NCI-H2081 treated with DMSO at 0.1 percent for 48 hours (cell line): ENCODE results near the gene BPIFB2.
"Not testable (repeated sequence)": the region's sequence is repeated elsewhere in the genome, so short reads cannot be mapped to it uniquely, and the experiment has no call there.

Experiments
- DNase-seq: peaks from one replicate; lab custom pipeline; 2025; lab: John Stamatoyannopoulos, UW

Gene BPIFB2

GRCh38 chr20:33007376-33008335 lies at the start of gene BPIFB2:
TSS of gene BPIFB2 (plus strand) at chr20:33007704. CDS start at chr20:33008575, 871 bp downstream.
- no peak for DNase-seq

- no peak for DNase-seq
Observed at GRCh38 chr20:32958574-32958973, 48.9 kb upstream of the BPIFB2 start.

GRCh38 chr20:32959351-32960221 lies 47.9 kb upstream of the BPIFB2 start:
- DNase-seq: no peak

- no peak for DNase-seq
Observed at GRCh38 chr20:32960222-32960518, 47.3 kb upstream of the BPIFB2 start.

GRCh38 chr20:32960849-32961731 lies 46.4 kb upstream of the BPIFB2 start:
- no peak for DNase-seq

GRCh38 chr20:32962053-32962452 lies 45.5 kb upstream of the BPIFB2 start:
- DNase-seq: no peak

GRCh38 chr20:32962646-32963045 lies 44.9 kb upstream of the BPIFB2 start:
- not testable (repeated sequence) for DNase-seq

- DNase-seq: no peak
Observed at GRCh38 chr20:32963176-32963575, 44.3 kb upstream of the BPIFB2 start.

- no peak for DNase-seq
Observed at GRCh38 chr20:32964575-32964974, 42.9 kb upstream of the BPIFB2 start.

GRCh38 chr20:32965115-32965514 lies 42.4 kb upstream of the BPIFB2 start:
- DNase-seq: no peak

GRCh38 chr20:32965581-32966373 lies 41.7 kb upstream of the BPIFB2 start:
- DNase-seq: no peak

- DNase-seq: no peak
Observed at GRCh38 chr20:32966382-32966781, 41.1 kb upstream of the BPIFB2 start.

GRCh38 chr20:32966881-32967781 lies 40.4 kb upstream of the BPIFB2 start:
- DNase-seq: no peak

- no peak for DNase-seq
Observed at GRCh38 chr20:32967961-32968457, 39.5 kb upstream of the BPIFB2 start.

GRCh38 chr20:32968478-32969241 lies 38.8 kb upstream of the BPIFB2 start:
- no peak for DNase-seq

GRCh38 chr20:32969356-32970114 lies 38.0 kb upstream of the BPIFB2 start:
- no peak for DNase-seq

GRCh38 chr20:32970115-32970972 lies 37.2 kb upstream of the BPIFB2 start:
- no peak for DNase-seq
